ENCODE results near the gene IL17REL.

DNA sequence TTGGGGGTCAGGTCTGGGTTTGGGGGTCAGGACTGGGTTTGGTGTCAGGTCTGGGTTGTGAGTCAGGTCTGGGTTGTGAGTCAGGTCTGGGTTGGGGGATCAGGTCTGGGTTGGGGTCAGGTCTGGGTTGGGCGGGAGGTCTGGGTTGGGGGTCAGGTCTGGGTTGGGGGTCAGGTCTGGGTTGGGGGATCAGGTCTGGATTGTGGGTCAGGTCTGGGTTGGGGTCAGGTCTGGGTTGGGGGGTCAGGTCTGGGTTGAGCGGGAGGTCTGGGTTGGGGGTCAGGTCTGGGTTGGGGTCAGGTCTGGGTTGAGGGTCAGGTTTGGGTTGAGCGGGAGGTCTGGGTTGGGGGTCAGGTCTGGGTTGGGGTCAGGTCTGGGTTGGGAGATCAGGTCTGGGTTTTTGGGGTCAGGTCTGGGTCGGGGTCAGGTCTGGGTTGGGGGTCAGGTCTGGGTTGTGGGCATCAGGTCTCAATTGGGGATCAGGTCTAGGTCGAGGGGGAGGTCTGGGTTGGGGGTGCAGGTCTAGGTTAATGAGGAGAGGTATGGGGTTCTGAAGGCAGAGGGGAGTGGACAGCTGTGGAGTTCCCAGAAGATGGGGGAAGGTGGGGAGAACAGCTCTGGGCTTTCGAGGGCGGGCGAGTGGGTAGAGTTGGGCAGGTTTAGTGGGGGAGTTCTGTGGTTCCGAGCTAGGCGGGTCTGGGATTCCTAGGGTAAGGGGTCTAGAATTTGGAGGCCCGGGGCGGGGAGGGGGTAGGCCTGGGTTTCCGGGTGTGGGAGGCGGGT, 44.9 kb upstream of the IL17REL start:
- TF ChIP-seq, protein P1, sequence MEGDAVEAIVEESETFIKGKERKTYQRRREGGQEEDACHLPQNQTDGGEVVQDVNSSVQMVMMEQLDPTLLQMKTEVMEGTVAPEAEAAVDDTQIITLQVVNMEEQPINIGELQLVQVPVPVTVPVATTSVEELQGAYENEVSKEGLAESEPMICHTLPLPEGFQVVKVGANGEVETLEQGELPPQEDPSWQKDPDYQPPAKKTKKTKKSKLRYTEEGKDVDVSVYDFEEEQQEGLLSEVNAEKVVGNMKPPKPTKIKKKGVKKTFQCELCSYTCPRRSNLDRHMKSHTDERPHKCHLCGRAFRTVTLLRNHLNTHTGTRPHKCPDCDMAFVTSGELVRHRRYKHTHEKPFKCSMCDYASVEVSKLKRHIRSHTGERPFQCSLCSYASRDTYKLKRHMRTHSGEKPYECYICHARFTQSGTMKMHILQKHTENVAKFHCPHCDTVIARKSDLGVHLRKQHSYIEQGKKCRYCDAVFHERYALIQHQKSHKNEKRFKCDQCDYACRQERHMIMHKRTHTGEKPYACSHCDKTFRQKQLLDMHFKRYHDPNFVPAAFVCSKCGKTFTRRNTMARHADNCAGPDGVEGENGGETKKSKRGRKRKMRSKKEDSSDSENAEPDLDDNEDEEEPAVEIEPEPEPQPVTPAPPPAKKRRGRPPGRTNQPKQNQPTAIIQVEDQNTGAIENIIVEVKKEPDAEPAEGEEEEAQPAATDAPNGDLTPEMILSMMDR (IDR thresholded peaks at IDR 0.05) = no peak
- TF ChIP-seq POLR2A (IDR thresholded peaks at IDR 0.05) (no peak), POLR2AphosphoS5 (IDR thresholded peaks at IDR 0.05; ENCODE audit: insufficient read depth in 1 of 2, low read depth in 1 of 2) (no peak)
